ENCODE results near the gene SAP30BP.

The SAP30BP gene

GRCh38 chr17:75666959-75667790 lies at the start of gene SAP30BP, which contains the start of gene RECQL5:
SAP30BP (plus strand) TSS chr17:75667338; CDS start chr17:75667373, 35 bp downstream.
RECQL5 (minus strand) TSS chr17:75667154; CDS start chr17:75666557, 597 bp downstream.
- FAIRE-seq: peak; percentile 97

GRCh38 chr17:75617675-75618074 lies 49.5 kb upstream of the SAP30BP start:
- no peak for FAIRE-seq

GRCh38 chr17:75619506-75620431 lies 47.4 kb upstream of the SAP30BP start:
- FAIRE-seq: no peak

GRCh38 chr17:75621489-75621888 lies 45.6 kb upstream of the SAP30BP start:
- no peak for FAIRE-seq

- no peak for FAIRE-seq
These were observed 45.1 kb upstream of the SAP30BP start for GRCh38 chr17:75622076-75622475.

- FAIRE-seq: no peak
These were observed 44.3 kb upstream of the SAP30BP start for GRCh38 chr17:75622771-75623273.

GRCh38 chr17:75623386-75623785 lies 43.8 kb upstream of the SAP30BP start:
- no peak for FAIRE-seq

- no peak for FAIRE-seq
These were observed 43.1 kb upstream of the SAP30BP start for GRCh38 chr17:75624021-75624420.

- no peak for FAIRE-seq
These were observed 42.3 kb upstream of the SAP30BP start for GRCh38 chr17:75624714-75625345.

GRCh38 chr17:75625813-75626486 lies 41.2 kb upstream of the SAP30BP start:
- no peak for FAIRE-seq

GRCh38 chr17:75626496-75627038 lies 40.6 kb upstream of the SAP30BP start:
- FAIRE-seq: no peak

GRCh38 chr17:75627094-75627493 lies 40.0 kb upstream of the SAP30BP start:
- no peak for FAIRE-seq

- FAIRE-seq: no peak
These were observed 38.7 kb upstream of the SAP30BP start for GRCh38 chr17:75628425-75628824.

- FAIRE-seq: no peak
These were observed 38.0 kb upstream of the SAP30BP start for GRCh38 chr17:75629157-75629556.

- no peak for FAIRE-seq
These were observed 36.8 kb upstream of the SAP30BP start for GRCh38 chr17:75630071-75630917.

- FAIRE-seq: no peak
These were observed 35.8 kb upstream of the SAP30BP start for GRCh38 chr17:75631353-75631752.

GRCh38 chr17:75632428-75632827 lies 34.7 kb upstream of the SAP30BP start:
- FAIRE-seq: no peak

GRCh38 chr17:75632863-75633485 lies 34.2 kb upstream of the SAP30BP start, which contains the start of gene SMIM5:
SMIM5 (plus strand) TSS chr17:75633434; CDS start chr17:75640202, 6,768 bp downstream.
- FAIRE-seq: no peak

- no peak for FAIRE-seq
These were observed 33.4 kb upstream of the SAP30BP start for GRCh38 chr17:75633486-75634375.
